ENCODE results near the gene FSIP1.
A peak's percentile ranks its signal among the peaks of the same experiment; 100 is the strongest.

Gene FSIP1

DNA sequence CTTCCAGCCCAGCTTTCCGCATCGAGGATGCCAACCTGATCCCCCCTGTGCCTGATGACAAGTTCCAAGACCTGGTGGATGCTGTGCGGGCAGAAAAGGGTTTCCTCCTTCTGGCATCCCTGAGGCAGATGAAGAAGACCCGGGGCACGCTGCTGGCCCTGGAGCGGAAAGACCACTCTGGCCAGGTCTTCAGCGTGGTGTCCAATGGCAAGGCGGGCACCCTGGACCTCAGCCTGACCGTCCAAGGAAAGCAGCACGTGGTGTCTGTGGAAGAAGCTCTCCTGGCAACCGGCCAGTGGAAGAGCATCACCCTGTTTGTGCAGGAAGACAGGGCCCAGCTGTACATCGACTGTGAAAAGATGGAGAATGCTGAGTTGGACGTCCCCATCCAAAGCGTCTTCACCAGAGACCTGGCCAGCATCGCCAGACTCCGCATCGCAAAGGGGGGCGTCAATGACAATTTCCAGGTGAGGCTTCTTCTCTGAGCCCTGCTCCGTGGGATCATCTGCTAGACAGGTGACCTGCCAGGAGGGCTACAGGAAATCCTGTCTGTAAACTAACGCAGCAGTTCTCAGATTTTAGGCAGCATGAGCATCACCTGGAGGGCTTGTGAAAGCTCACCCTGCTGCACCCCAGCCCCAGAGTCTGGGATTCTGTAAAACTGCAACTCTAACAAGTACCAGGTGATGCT, 200.2 kb downstream of the FSIP1 start:
- DNase-seq (ENCODE audit: low spot score), result no peak

DNA sequence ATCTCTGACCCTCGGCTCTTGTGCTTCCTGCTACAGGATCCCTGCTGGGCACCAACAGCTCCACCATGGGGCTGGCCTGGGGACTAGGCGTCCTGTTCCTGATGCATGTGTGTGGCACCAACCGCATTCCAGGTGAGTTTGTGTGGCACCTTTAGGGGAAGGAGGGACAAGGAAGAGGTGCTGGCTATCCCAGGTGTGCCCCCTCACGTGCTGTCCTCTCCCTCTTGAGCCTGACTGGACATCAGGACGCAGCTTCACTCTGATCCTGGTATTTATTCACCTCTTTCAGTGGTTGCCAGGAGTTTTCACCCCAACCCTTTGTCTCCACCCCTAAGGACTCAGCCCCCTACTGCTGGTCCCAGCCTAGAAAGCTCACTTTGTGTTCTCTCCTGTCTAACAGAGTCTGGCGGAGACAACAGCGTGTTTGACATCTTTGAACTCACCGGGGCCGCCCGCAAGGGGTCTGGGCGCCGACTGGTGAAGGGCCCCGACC, 200.8 kb downstream of the FSIP1 start:
- no peak for DNase-seq (ENCODE audit: low spot score)

DNA sequence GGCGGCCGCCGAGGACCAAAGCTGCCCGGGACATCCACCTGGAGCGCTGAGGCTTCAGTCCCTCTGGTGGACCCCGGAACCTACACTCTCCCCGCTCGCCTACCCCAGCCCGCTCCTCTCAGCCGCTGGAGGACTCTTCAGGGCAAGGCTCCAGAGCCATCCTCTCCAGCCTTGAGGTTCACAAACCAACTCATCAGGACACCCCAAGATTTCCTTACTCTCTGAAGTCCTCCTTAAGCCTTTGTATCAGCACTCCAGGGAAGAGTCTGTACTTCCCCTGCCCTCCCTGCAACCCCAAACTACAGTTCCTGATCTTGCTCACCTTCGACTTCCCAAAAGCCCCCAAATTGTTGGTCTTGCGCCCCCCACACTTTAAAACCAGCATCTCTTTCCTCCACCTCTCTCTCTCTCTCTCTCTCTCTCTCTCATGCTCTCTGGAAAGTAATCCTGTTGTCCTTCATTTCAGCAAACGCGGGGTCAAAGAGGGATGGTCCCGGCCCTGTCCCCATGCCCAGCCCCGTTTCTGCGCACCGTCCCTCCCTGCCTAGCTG, 201.3 kb downstream of the FSIP1 start:
- no peak for DNase-seq (ENCODE audit: low spot score)

DNA sequence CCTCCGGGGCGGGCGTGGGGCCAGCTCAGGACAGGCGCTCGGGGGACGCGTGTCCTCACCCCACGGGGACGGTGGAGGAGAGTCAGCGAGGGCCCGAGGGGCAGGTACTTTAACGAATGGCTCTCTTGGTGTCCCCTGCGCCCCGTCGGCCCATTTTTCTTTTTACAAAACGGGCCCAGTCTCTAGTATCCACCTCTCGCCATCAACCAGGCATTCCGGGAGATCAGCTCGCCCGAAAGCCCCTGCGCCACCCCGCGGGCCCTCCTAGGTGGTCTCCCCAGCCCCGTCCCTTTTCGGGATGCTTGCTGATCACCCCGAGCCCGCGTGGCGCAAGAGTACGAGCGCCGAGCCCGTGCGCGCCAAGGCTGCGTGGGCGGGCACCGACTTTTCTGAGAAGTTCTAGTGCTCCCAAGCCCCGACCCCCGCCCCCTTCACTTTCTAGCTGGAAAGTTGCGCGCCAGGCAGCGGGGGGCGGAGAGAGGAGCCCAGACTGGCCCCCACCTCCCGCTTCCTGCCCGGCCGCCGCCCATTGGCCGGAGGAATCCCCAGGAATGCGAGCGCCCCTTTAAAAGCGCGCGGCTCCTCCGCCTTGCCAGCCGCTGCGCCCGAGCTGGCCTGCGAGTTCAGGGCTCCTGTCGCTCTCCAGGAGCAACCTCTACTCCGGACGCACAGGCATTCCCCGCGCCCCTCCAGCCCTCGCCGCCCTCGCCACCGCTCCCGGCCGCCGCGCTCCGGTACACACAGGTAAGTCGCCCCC, 202.0 kb downstream of the FSIP1 start, which contains the start of gene THBS1:
Gene THBS1 (plus strand): TSS at position 595 of the 757 bp plus-strand sequence. CDS start 779 bp downstream, outside the sequence.
- DNase-seq (ENCODE audit: low spot score), result no peak

GRCh38 chr15:39580117-39580484, 202.5 kb downstream of the FSIP1 start:
- DNase-seq (ENCODE audit: low spot score), result peak; percentile 91

DNA sequence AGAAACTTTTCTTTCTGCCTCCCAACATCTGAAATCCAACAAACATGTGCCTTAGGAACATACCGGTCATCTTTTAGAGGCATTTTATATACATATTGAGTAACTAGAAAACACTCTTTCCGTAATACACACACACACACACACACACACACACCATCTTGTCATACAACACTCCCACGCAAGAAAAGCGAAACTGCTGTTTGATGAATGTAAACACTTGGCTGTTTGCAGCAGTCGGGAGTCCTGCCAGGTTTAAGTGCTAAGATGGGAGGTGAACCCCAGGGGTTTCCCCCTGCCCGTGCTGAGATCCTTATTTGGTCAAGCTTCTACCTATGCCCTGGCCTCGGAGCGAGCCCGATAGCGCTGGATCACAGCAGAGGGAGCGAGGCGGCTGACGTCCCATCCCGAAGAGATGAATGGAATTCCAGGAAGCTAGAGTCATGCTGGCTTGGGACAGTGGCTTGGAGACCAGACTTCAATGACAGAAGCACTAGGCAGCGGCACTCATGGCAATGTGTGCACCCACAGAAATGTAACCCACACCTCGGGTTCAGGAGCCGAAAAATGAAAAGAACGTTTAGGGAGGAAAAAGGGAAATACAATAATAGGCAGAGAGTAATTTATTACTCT, 203.0 kb downstream of the FSIP1 start:
- no peak for DNase-seq (ENCODE audit: low spot score)

DNA sequence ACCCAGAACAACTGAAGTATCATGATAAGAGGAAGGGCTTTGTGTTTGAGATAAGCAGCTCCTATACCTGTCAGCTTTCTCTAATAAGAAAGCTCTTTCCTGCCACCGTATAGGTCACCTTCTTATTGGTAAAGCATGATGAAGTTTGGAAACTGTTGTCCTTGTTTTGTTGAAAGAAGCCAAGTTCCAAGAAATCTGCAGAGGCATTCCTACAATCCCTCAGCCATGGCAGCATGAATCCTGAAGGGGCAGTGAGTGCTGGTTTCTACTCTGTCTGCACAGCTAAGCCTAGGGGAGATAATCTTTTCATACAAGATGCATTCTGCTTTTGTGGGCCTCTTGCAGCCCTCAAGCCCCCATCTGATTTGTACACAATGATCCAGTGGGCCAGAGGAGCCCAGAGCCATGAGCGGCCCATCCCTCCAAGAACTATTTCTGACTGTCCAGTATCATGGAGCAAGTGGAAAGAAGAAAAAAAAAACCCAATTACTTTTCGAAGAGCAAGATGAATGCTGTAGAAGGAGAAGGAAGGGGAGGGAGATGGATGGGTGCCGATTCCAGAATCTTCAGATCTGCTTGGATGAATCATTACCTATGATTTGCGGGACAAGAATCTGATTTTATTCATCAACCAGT, 203.7 kb downstream of the FSIP1 start:
- no peak for DNase-seq (ENCODE audit: low spot score)

DNA sequence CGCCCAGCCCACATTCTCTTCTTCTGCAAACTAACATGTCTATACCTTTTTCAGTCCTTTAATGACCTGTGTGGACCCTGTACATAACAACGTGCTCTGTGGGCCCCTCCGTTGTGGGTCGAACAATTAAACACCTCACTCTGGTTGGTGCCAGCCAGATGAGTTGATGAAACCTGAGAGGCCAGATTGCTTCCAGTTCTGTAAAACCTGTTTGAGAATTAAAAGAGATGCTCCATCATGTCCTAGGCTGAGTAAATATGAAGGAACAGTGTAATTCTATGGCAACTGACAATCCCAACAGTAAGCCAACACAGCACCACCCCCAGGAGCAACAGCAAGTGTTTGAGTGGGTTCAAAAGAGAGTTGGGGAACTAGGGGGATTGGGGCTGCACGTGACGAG, 207.5 kb downstream of the FSIP1 start:
- DNase-seq (ENCODE audit: low spot score), result no peak

DNA sequence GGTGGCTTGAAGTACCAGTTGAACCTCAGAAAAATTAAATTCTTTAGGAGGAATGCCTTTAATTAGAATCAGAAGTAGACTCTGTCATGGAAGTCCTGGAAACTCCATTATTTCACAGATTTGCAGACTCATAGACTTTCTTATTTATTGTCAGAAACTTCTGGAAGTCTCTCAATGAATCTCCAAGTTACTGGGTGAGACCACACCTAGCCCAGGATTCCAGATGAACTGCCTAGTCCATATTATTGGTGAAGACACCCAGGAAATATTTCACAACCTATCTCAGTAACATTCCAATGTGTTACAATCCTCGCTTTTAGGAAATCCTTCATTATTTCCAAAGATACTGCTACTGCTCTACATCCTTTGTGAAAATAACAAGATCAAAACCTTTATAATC, 208.2 kb downstream of the FSIP1 start:
- no peak for DNase-seq (ENCODE audit: low spot score)

- no peak for DNase-seq (ENCODE audit: low spot score)
Measured at GRCh38 chr15:39573844-39574243, 208.8 kb downstream of the FSIP1 start.

DNA sequence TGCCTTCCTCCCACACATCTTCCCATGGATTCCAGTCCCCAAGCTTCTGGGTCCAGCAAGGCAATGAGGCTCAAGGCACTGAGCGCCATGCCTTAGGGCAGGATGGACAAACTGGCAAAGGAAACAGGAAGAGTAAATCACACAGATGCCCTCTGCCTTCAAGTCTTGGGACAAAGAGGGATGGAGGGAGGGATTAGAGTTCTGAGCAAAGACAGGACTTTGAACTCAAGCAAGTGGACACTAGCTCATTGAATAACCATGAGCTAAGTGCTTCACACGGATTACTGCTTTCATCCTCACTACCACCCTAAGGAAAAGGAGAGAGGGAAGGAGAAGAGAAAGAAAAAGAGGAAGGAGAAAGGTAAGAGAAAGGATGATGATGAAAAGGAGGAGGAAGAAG, 209.4 kb downstream of the FSIP1 start:
- DNase-seq (ENCODE audit: low spot score), result no peak

DNA sequence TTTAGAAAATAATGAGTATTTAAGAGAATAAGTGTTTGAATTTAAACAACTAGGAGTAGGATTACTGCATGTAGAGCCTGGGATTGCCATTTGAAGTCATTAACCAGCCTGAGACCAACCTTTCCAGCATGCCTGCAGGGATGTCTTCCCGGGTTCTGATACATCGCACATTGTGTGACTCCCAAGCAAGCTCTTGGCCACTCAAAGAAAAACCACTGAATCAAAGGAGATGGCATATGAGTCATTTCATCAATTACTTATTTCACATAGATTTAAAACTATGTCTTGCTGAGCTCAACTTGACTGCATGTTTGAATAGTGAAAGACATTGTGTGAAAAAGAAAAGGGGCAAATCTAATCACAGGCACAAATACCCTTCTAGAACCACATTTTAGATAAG, 216.8 kb downstream of the FSIP1 start:
- DNase-seq (ENCODE audit: low spot score), result no peak

DNA sequence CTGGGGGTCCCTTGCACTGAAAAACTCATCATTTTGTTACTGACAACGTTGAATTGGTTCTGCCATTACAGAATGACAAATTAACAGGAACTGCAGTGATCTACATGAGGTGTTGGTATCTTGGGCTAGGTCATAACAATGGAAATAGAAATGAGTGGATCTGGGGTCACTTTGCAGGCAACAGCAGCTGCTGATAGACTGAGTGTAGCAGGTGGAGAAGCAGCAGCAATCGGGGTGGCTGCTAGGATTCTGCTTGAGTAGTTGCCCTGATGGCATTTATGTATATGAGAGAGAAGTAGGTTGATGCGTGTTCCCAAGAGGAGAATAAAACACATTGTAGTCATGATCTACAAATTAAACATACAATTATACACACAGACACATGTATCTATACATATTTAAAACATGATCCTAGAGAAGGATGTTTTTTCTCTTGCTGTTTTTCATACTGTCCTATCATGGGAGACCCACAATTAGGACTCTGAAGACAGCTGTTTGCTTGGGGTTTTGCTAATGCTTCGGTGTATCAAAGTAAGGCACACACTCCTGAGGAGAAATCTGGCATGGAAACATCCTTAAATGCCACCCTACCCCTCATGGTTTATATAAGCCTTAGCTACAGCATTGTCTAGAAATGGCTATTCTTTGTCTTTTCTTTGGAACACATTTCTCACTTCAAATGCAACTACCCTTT, 217.5 kb downstream of the FSIP1 start:
- DNase-seq (ENCODE audit: low spot score), result no peak

GRCh38 chr15:39558421-39558820, 224.2 kb downstream of the FSIP1 start:
- no peak for DNase-seq (ENCODE audit: low spot score)

DNA sequence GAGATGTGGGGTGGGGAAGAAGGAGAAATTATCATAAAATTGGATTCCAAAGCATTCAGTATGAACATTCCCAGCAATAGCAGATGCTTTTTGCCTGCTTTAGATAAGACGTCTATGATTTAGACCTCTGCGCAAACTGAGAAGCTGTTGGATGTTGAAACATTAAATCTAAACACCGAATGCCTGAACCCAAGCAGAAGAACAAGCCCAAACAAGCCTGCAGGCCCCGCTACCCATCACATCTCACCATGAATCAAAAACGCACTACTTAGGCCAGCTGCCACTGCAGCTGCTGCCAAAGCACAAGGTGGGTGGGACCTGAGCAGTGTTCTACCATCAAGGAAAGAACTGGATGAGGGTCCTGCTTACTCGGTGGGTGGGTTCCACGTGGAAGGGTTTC, 226.2 kb downstream of the FSIP1 start:
- DNase-seq (ENCODE audit: low spot score), result no peak

- DNase-seq (ENCODE audit: low spot score), result no peak
Measured at GRCh38 chr15:39555885-39556284, 226.8 kb downstream of the FSIP1 start.

DNA sequence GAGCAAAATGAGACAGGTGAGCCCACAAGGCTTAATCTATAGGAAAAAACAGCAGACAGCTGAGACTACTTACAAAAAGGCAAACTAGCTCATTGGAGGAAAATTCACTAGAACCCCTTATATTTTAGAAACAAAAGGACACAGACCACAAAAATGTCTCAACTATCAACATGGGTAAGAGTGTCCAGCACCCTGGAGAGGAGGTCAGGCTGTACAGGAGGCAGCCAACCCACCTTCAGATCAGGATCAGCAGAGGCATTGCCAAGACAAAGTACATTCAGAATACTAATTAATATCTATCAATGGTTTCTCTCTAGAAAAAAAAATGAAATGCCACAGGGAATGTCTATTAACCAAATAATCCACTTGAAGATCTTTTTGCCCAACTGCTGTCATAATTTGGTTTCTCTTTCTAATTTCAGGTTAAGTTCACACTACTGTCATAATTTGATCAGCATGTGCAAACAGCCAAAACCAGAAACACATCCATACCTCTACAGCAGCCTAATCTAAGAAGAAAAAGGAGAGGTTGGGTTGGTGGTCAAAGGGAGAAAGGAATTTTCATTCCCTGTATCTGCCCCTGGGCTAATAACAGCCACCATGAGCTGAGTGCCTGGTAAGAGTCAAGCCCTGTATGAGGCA, 227.8 kb downstream of the FSIP1 start:
- DNase-seq (ENCODE audit: low spot score), result peak; percentile 10

GRCh38 chr15:39553947-39554693, 228.5 kb downstream of the FSIP1 start:
- DNase-seq (ENCODE audit: low spot score), result peak; percentile 37

- no peak for DNase-seq (ENCODE audit: low spot score)
Measured at GRCh38 chr15:39552556-39552955, 230.1 kb downstream of the FSIP1 start.

GRCh38 chr15:39551476-39551875, 231.2 kb downstream of the FSIP1 start:
- no peak for DNase-seq (ENCODE audit: low spot score)
